ENCODE results near the gene MAPRE3. TPM values are rescaled to one million over a fixed set of nuclear protein-coding genes. Genes with fewer than 3 reads are reported as not detected.

MAPRE3 gene
- total and polyA plus RNA-seq, 4 donors = 10.2 to 41.9 (median 27.2) TPM

DNA sequence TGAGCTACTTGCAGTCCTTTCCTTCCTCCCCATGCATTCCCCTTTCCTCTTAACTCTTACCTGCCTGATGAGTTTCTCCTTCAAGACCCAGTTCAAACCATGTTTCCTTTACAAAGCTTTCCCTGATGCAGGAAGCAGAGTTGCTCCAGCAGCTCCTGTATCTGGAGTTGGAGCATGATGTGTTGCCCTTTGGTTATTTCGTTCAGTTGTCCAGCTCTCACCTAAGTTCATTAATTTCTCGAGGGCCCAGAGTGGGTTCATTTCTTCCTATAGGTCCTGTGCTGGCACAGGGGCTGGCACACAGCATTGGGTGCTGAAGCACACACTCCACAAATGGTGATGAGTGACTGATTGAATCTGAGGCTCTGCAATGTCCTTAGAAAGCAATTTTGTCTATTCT, 39.3 kb downstream of the MAPRE3 start:
- Histone ChIP-seq H3K9ac (ENCODE audit: insufficient read depth in 1 of 2, low read length in 2 of 2) (no peak overlapping the region), H3K27ac (ENCODE audit: low read depth in 1 of 2, low read length in 1 of 2) (no peak overlapping the region), H3K4me3 (no peak overlapping the region), H3K4me1 (ENCODE audit: control insufficient read depth in 5 of 5, insufficient read depth in 5 of 5, low read length in 5 of 5) (peaks cover 0 to 6% (median 2%) of the 10 kb centered on the region in 5 donors), H3K9me3 (ENCODE audit: control insufficient read depth in 4 of 4, insufficient read depth in 3 of 4, low read length in 3 of 4) (no peaks in the 10 kb centered on the region), H3K27me3 (ENCODE audit: control insufficient read depth in 3 of 3, insufficient read depth in 3 of 3, low read length in 2 of 3) (no peaks in the 10 kb centered on the region), H3K36me3 (ENCODE audit: control insufficient read depth in 4 of 4, insufficient read depth in 4 of 4, low read length in 4 of 4) (no peaks in the 10 kb centered on the region)
- WGBS, 2 donors = 74 to 94% methylated on average over 2 of the region's 2 CpGs
- TF ChIP-seq, protein P1, sequence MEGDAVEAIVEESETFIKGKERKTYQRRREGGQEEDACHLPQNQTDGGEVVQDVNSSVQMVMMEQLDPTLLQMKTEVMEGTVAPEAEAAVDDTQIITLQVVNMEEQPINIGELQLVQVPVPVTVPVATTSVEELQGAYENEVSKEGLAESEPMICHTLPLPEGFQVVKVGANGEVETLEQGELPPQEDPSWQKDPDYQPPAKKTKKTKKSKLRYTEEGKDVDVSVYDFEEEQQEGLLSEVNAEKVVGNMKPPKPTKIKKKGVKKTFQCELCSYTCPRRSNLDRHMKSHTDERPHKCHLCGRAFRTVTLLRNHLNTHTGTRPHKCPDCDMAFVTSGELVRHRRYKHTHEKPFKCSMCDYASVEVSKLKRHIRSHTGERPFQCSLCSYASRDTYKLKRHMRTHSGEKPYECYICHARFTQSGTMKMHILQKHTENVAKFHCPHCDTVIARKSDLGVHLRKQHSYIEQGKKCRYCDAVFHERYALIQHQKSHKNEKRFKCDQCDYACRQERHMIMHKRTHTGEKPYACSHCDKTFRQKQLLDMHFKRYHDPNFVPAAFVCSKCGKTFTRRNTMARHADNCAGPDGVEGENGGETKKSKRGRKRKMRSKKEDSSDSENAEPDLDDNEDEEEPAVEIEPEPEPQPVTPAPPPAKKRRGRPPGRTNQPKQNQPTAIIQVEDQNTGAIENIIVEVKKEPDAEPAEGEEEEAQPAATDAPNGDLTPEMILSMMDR (IDR thresholded peaks at IDR 0.05; ENCODE audit: control extremely low read depth, extremely low read depth) = no peak
- DNase-seq = no peak
- no peak for ATAC-seq (ENCODE audit: insufficient read depth, low FRiP score)

- H3K27ac ChIP-seq (ENCODE audit: low read depth in 1 of 2, low read length in 1 of 2) = no peak overlapping the region
- ATAC-seq (ENCODE audit: insufficient read depth, low FRiP score) = no peak
- H3K9ac ChIP-seq (ENCODE audit: insufficient read depth in 1 of 2, low read length in 2 of 2) = no peak overlapping the region
- no peak overlapping the region for H3K4me3 ChIP-seq
- H3K27me3 ChIP-seq (ENCODE audit: control insufficient read depth in 3 of 3, insufficient read depth in 3 of 3, low read length in 2 of 3) = no peaks in the 10 kb centered on the region
- no peaks in the 10 kb centered on the region for H3K36me3 ChIP-seq (ENCODE audit: control insufficient read depth in 4 of 4, insufficient read depth in 4 of 4, low read length in 4 of 4)
- TF ChIP-seq, protein P1 (IDR thresholded peaks at IDR 0.05; ENCODE audit: control extremely low read depth, extremely low read depth) = no peak
- DNase-seq = no peak
- 74 to 78% methylated on average over 3 of the region's 3 CpGs for WGBS, 2 donors
- peaks cover 0 to 6% (median 2%) of the 10 kb centered on the region in 5 donors for H3K4me1 ChIP-seq (ENCODE audit: control insufficient read depth in 5 of 5, insufficient read depth in 5 of 5, low read length in 5 of 5)
- H3K9me3 ChIP-seq (ENCODE audit: control insufficient read depth in 4 of 4, insufficient read depth in 3 of 4, low read length in 3 of 4) = no peaks in the 10 kb centered on the region
Measured at GRCh38 chr2:27010139-27010538, 39.7 kb downstream of the MAPRE3 start.

GRCh38 chr2:27013738-27014137, 43.3 kb downstream of the MAPRE3 start:
- Histone ChIP-seq H3K36me3 (ENCODE audit: control insufficient read depth in 4 of 4, insufficient read depth in 4 of 4, low read length in 4 of 4) (no peaks in the 10 kb centered on the region), H3K27me3 (ENCODE audit: control insufficient read depth in 3 of 3, insufficient read depth in 3 of 3, low read length in 2 of 3) (no peaks in the 10 kb centered on the region), H3K27ac (ENCODE audit: low read depth in 1 of 2, low read length in 1 of 2) (no peak overlapping the region), H3K4me3 (no peak overlapping the region), H3K9ac (ENCODE audit: insufficient read depth in 1 of 2, low read length in 2 of 2) (no peak overlapping the region), H3K9me3 (ENCODE audit: control insufficient read depth in 4 of 4, insufficient read depth in 3 of 4, low read length in 3 of 4) (no peaks in the 10 kb centered on the region), H3K4me1 (ENCODE audit: control insufficient read depth in 5 of 5, insufficient read depth in 5 of 5, low read length in 5 of 5) (peaks cover 0 to 6% (median 2%) of the 10 kb centered on the region in 5 donors)
- WGBS, 2 donors = 94 to 96% methylated on average over 4 of the region's 4 CpGs
- TF ChIP-seq, protein P1 (IDR thresholded peaks at IDR 0.05; ENCODE audit: control extremely low read depth, extremely low read depth) = no peak
- no peak for DNase-seq
- no peak for ATAC-seq (ENCODE audit: insufficient read depth, low FRiP score)

DNA sequence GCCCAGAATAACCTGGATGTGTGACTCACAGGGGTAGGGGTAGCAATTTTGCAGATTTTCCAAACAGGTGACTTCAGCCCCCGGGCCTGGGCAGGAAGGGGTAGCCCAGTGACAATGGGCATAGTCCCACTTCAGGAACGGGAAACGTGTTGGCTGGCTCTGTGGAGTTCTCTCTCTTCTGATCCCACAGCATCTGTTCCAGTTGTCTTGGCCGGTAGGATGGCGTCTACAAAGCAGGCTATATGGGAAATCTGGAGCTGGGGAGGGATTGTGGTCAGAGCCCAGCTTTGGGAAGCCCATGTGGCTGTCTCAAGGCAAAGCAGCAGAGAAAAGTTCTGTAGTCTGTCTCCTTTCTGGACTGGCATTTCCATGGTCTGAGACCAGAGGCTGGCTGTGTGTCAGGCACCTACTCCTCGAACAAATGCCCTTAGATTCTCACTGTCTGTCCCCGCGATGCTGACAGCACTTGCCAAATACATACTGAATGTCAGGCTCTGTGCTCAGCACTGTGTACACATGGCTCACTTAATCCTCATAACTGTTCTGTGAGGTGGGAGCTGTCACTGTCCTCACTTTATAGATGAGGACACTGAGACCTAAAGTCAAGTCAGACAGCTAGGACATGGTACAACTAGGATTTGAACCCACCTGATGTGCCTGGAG, 44.5 kb downstream of the MAPRE3 start:
- TF ChIP-seq, protein P1 (IDR thresholded peaks at IDR 0.05; ENCODE audit: control extremely low read depth, extremely low read depth) = no peak
- H3K27me3 ChIP-seq (ENCODE audit: control insufficient read depth in 3 of 3, insufficient read depth in 3 of 3, low read length in 2 of 3) = no peaks in the 10 kb centered on the region
- no peaks in the 10 kb centered on the region for H3K9me3 ChIP-seq (ENCODE audit: control insufficient read depth in 4 of 4, insufficient read depth in 3 of 4, low read length in 3 of 4)
- ATAC-seq (ENCODE audit: insufficient read depth, low FRiP score) = no peak
- peak overlapping the region in 1 of 2 donors; percentile 30 for H3K27ac ChIP-seq (ENCODE audit: low read depth in 1 of 2, low read length in 1 of 2)
- no peak overlapping the region for H3K4me3 ChIP-seq
- H3K4me1 ChIP-seq (ENCODE audit: control insufficient read depth in 5 of 5, insufficient read depth in 5 of 5, low read length in 5 of 5) = peaks cover 0 to 4% (median 2%) of the 10 kb centered on the region in 5 donors
- 92 to 94% methylated on average over 8 of the region's 8 CpGs for WGBS, 2 donors
- H3K9ac ChIP-seq (ENCODE audit: insufficient read depth in 1 of 2, low read length in 2 of 2) = no peak overlapping the region
- H3K36me3 ChIP-seq (ENCODE audit: control insufficient read depth in 4 of 4, insufficient read depth in 4 of 4, low read length in 4 of 4) = no peaks in the 10 kb centered on the region
- no peak for DNase-seq
